ENCODE data around the gene DLGAP4. TPM values are rescaled to one million over a fixed set of nuclear protein-coding genes. Genes with fewer than 3 reads are reported as not detected.

DLGAP4 gene
- total and polyA plus RNA-seq, 2 of the 13 experiments (the other 11 are each of a cell fraction or from before 2014, with no cell fraction given) = 15.2 to 26.7 TPM

GRCh38 chr20:36344517-36345132 is 38.5 kb downstream of the DLGAP4 start (continued):
- TF ChIP-seq CREB1 (IDR thresholded peaks at IDR 0.05) (no peak), CREB1 (CRISPR knock-in tag; IDR thresholded peaks at IDR 0.05) (no peak), ZNF660 (CRISPR knock-in tag; IDR thresholded peaks at IDR 0.05; ENCODE audit: borderline replicate concordance, low read depth) (no peak), HNF1B (CRISPR knock-in tag; IDR thresholded peaks at IDR 0.05) (peak; percentile 54; the same call in 1 of the 2 replicates), ATF7 (IDR thresholded peaks at IDR 0.05) (no peak), ATF7 (CRISPR knock-in tag; IDR thresholded peaks at IDR 0.05) (no peak), ZFX (CRISPR knock-in tag; IDR thresholded peaks at IDR 0.05; ENCODE audit: low read depth) (peak; percentile 70; the same call in 1 of the 2 replicates), BRF2 (CRISPR knock-in tag; IDR thresholded peaks at IDR 0.05) (no peak), ZNF274 (CRISPR knock-in tag; IDR thresholded peaks at IDR 0.05) (peak; percentile 93), FOXA3 (CRISPR knock-in tag; IDR thresholded peaks at IDR 0.05) (peak; percentile 33; the same call in 1 of the 2 replicates), POLR2AphosphoS2 (IDR thresholded peaks at IDR 0.05; ENCODE audit: low read depth, low read length) (no peak), ZNF569 (CRISPR knock-in tag; IDR thresholded peaks at IDR 0.05; ENCODE audit: borderline replicate concordance) (no peak), SETDB1 (CRISPR knock-in tag; IDR thresholded peaks at IDR 0.05; ENCODE audit: borderline replicate concordance) (no peak), ZBTB38 (CRISPR knock-in tag; IDR thresholded peaks at IDR 0.05) (no peak), ZNF501 (CRISPR knock-in tag; IDR thresholded peaks at IDR 0.05) (peak; percentile 71), ZBTB43 (CRISPR knock-in tag; conservative IDR thresholded peaks at IDR 0.05) (peak; percentile 88; the same call in 1 of the 2 replicates), HOXA5 (CRISPR knock-in tag; IDR thresholded peaks at IDR 0.05) (peak; percentile 99), MEF2D (CRISPR knock-in tag; IDR thresholded peaks at IDR 0.05) (peak; percentile 92), TEF (CRISPR knock-in tag; IDR thresholded peaks at IDR 0.05) (peak; percentile 83; the same call in 1 of the 2 replicates), HNRNPK (IDR thresholded peaks at IDR 0.05; ENCODE audit: low read depth, low read length, poor library complexity, severe bottlenecking) (no peak), ZNF609 (CRISPR knock-in tag; IDR thresholded peaks at IDR 0.05; ENCODE audit: borderline replicate concordance) (no peak)

Data from HepG2 (cell line).